Mesothelial cell of epicardium (in vitro differentiated cells): Measurements from ENCODE around the gene NLRC5. TPM values are rescaled to one million over a fixed set of nuclear protein-coding genes. Genes with fewer than 3 reads are reported as not detected.

Experiments used
- DNase-seq, 2 experiments: peaks; one replicate each; pipeline ENCODE4 v3.0.0; 2021; ENCODE audit warnings: low spot score in 2 of 2; ENCODE audit not compliant: unreplicated experiment in 2 of 2
- H3K27ac Mint-ChIP-seq: 2 replicates; pipeline ENCODE4 v1.8.0; 2021; ENCODE audit warnings: mixed read lengths
- H3K27me3 Mint-ChIP-seq: 2 replicates; pipeline ENCODE4 v1.8.0; 2021; ENCODE audit warnings: low read depth, mixed read lengths
- H3K36me3 Mint-ChIP-seq: 2 replicates; pipeline ENCODE4 v1.8.0; 2021; ENCODE audit warnings: mixed read lengths
- H3K4me1 Mint-ChIP-seq: 2 replicates; pipeline ENCODE4 v1.8.0; 2021; ENCODE audit warnings: mixed read lengths
- H3K4me3 Mint-ChIP-seq: 2 replicates; pipeline ENCODE4 v1.8.0; 2021; ENCODE audit warnings: mild to moderate bottlenecking, moderate library complexity, mixed read lengths
- H3K9me3 Mint-ChIP-seq: 2 replicates; pipeline ENCODE4 v1.8.0; 2021; ENCODE audit warnings: mixed read lengths
- CTCF ChIP-seq: fragments of 200-600 bp; sonication (generic); IDR thresholded peaks from one replicate; pipeline ENCODE4 v1.5.0; 2021; ENCODE audit warnings: antibody characterized with exemption; ENCODE audit not compliant: unreplicated experiment
- total RNA-seq: library from RNA; stranded (reverse); gene quantifications from 3 replicates; pipeline ENCODE4 v1.2.1, GENCODE V29; 2021

NLRC5 gene
- total RNA-seq, 1 donor from 2014 or later = 3.7 TPM

GRCh38 chr16:57128771-57129389, 139.5 kb downstream of the NLRC5 start:
- Mint-ChIP-seq H3K4me1 (peaks cover 3% of the 10 kb centered on the region), H3K27ac (no peak overlapping the region), H3K9me3 (no peaks in the 10 kb centered on the region), H3K27me3 (no peaks in the 10 kb centered on the region), H3K36me3 (peaks cover 18% of the 10 kb centered on the region), H3K4me3 (no peak overlapping the region)
- TF ChIP-seq CTCF = no peak
- no peak for DNase-seq

- DNase-seq = no peak
- Mint-ChIP-seq H3K27me3 (no peaks in the 10 kb centered on the region), H3K9me3 (no peaks in the 10 kb centered on the region), H3K27ac (no peak overlapping the region), H3K36me3 (peaks cover 12% of the 10 kb centered on the region), H3K4me3 (no peak overlapping the region), H3K4me1 (peaks cover 3% of the 10 kb centered on the region)
- no peak for TF ChIP-seq CTCF
Observed at GRCh38 chr16:57130950-57131321, 141.6 kb downstream of the NLRC5 start.

GRCh38 chr16:57131351-57131970, 142.1 kb downstream of the NLRC5 start:
- H3K4me3 Mint-ChIP-seq = no peak overlapping the region

GRCh38 chr16:57132470-57132869, 143.1 kb downstream of the NLRC5 start:
- Mint-ChIP-seq H3K36me3 (peaks cover 10% of the 10 kb centered on the region), H3K9me3 (no peaks in the 10 kb centered on the region), H3K27me3 (no peaks in the 10 kb centered on the region), H3K4me1 (peaks cover 3% of the 10 kb centered on the region), H3K27ac (no peak overlapping the region), H3K4me3 (no peak overlapping the region)
- DNase-seq = no peak
- no peak for TF ChIP-seq CTCF

More at GRCh38 chr16:57131351-57131970, 142.1 kb downstream of the NLRC5 start:
- TF ChIP-seq CTCF = no peak
- Mint-ChIP-seq H3K9me3 (no peaks in the 10 kb centered on the region), H3K27me3 (no peaks in the 10 kb centered on the region), H3K36me3 (peaks cover 10% of the 10 kb centered on the region), H3K27ac (no peak overlapping the region), H3K4me1 (peaks cover 3% of the 10 kb centered on the region)
- no peak for DNase-seq

GRCh38 chr16:57133031-57133430, 143.7 kb downstream of the NLRC5 start:
- H3K36me3 Mint-ChIP-seq = peaks cover 6% of the 10 kb centered on the region

More at GRCh38 chr16:57133031-57133430, 143.7 kb downstream of the NLRC5 start:
- Mint-ChIP-seq H3K4me3 (no peak overlapping the region), H3K4me1 (peaks cover 3% of the 10 kb centered on the region), H3K27me3 (no peaks in the 10 kb centered on the region), H3K9me3 (no peaks in the 10 kb centered on the region), H3K27ac (no peak overlapping the region)
- no peak for DNase-seq
- TF ChIP-seq CTCF = no peak

Other genes starting within 250 kb of the NLRC5 start
- not detected in 3 replicates for gene SLC12A3, start 124.3 kb upstream of the NLRC5 start, total RNA-seq
- gene HERPUD1, start 57.4 kb upstream of the NLRC5 start, total RNA-seq = 77.4 to 80.5 TPM (median 79.8 TPM) in 3 replicates
- 0.13 TPM in 1 of 3 replicates, not detected in the others for gene CETP, start 27.6 kb upstream of the NLRC5 start, total RNA-seq
- 35.4 to 38.4 TPM (median 36.4 TPM) in 3 replicates for gene CPNE2, start 103.0 kb downstream of the NLRC5 start, total RNA-seq
- gene PSME3IP1, start 196.5 kb downstream of the NLRC5 start, total RNA-seq = 105 to 112 TPM (median 107 TPM) in 3 replicates
- gene RSPRY1, start 196.8 kb downstream of the NLRC5 start, total RNA-seq = 43.8 to 50.7 TPM (median 44.0 TPM) in 3 replicates